Lower lobe of right lung (tissue), 2 donors: ENCODE data around the gene GOLGA3. TPM values are rescaled to one million over a fixed set of nuclear protein-coding genes. Genes with fewer than 3 reads are reported as not detected.
"Not testable (repeated sequence)": the region's sequence is repeated elsewhere in the genome, so short reads cannot be mapped to it uniquely, and the experiment has no call there.

Experiments
- ATAC-seq, 2 donors: fragments of 200-7000 bp; cut with Tn5 transposase; one replicate each; pipeline ENCODE4 v1.9.1; 2020 to 2022; ENCODE audit warnings: mild to moderate bottlenecking in 2 of 2, moderate library complexity in 2 of 2
- DNase-seq: peaks from one replicate; pipeline ENCODE4 v3.0.0-alpha.2; 2020
- H3K27ac ChIP-seq: fragments of 200-600 bp; one replicate; pipeline ENCODE4 v1.8.0; 2022
- H3K27me3 ChIP-seq: fragments of 200-600 bp; one replicate; pipeline ENCODE4 v1.8.0; 2022; ENCODE audit warnings: low read depth
- H3K36me3 ChIP-seq: fragments of 200-600 bp; one replicate; pipeline ENCODE4 v1.8.0; 2022; ENCODE audit warnings: mild to moderate bottlenecking
- H3K4me1 ChIP-seq: fragments of 200-600 bp; one replicate; pipeline ENCODE4 v1.8.0; 2022
- H3K4me3 ChIP-seq: fragments of 200-600 bp; one replicate; pipeline ENCODE4 v1.8.0; 2022; ENCODE audit warnings: mild to moderate bottlenecking
- H3K9me3 ChIP-seq: fragments of 200-600 bp; one replicate; pipeline ENCODE4 v1.8.0; 2022
- CTCF ChIP-seq: fragments of 200-600 bp; IDR thresholded peaks from one replicate; pipeline ENCODE4 v1.8.0; 2022; ENCODE audit warnings: antibody characterized with exemption, mild to moderate bottlenecking
- intact Hi-C: fragments of 100-400 bp; cut with DNase I; formaldehyde crosslinking; loops from one replicate; pipeline ENCODE4 v1.11.0; 2022
- long read RNA-seq: library from polyadenylated mRNA; unstranded; transcript quantifications from one replicate; pipeline ENCODE4 v2.0.0, GENCODE V29; 2021
- total RNA-seq: library from RNA; stranded (reverse); fragmentation: NEBNext Ultra II Directional; extraction: Animal tissue kit (Norgen Biotek cat#: 25700); gene quantifications from one replicate; pipeline ENCODE4 v1.2.1, GENCODE V29; 2021
- donor health status: DM: no; HTN: yes; CAD: no; lungs with severe emphysema.

Gene GOLGA3
- 59.7 TPM for total RNA-seq
- long read RNA-seq, partial matches to known transcripts, result 14 of 32 reads
- long read RNA-seq, other reads (novel, unspliced or antisense), result 18 of 32 reads

GRCh38 chr12:132828706-132829534 lies at the start of gene GOLGA3:
GOLGA3 (minus strand) TSS chr12:132828869; CDS start chr12:132822128, 6,741 bp downstream.
- Histone ChIP-seq H3K4me1 (peaks cover 21% of the 10 kb centered on the region), H3K27ac (peak within 1 kb of the TSS; percentile 100), H3K27me3 (no peaks in the 10 kb centered on the region), H3K9me3 (no peaks in the 10 kb centered on the region), H3K4me3 (peak within 1 kb of the TSS; percentile 86), H3K36me3 (peaks cover 43% of the 10 kb centered on the region)
- intact Hi-C loops, result no loop called here
- peak; percentile 97 to 99 for ATAC-seq
- peak; percentile 97 for DNase-seq
- no peak for TF ChIP-seq CTCF

- intact Hi-C loops, H3K4me1 ChIP-seq, H3K4me3 ChIP-seq, H3K27me3 ChIP-seq, H3K27ac ChIP-seq, ATAC-seq, H3K9me3 ChIP-seq, DNase-seq: not testable (repeated sequence)
- peaks cover 95% of the 10 kb centered on the region for H3K36me3 ChIP-seq
Observed at GRCh38 chr12:132874620-132875019, 46.0 kb upstream of the GOLGA3 start.

GRCh38 chr12:132874175-132874574 lies 45.5 kb upstream of the GOLGA3 start:
- H3K9me3 ChIP-seq, result no peaks in the 10 kb centered on the region
- H3K27ac ChIP-seq, result no peak overlapping the region
- no peak for DNase-seq
- H3K4me3 ChIP-seq, result no peak overlapping the region
- no peaks in the 10 kb centered on the region for H3K27me3 ChIP-seq
- TF ChIP-seq CTCF, result no peak
- H3K4me1 ChIP-seq, result no peaks in the 10 kb centered on the region
- H3K36me3 ChIP-seq, result peaks cover 95% of the 10 kb centered on the region
- intact Hi-C loops, result no loop called here
- ATAC-seq, result no peak

- Histone ChIP-seq H3K4me1 (no peaks in the 10 kb centered on the region), H3K36me3 (peaks cover 92% of the 10 kb centered on the region), H3K27me3 (no peaks in the 10 kb centered on the region), H3K4me3 (no peak overlapping the region), H3K27ac (no peak overlapping the region), H3K9me3 (no peaks in the 10 kb centered on the region)
- intact Hi-C loops, result no loop called here
- ATAC-seq (no peak), DNase-seq (no peak)
- no peak for TF ChIP-seq CTCF
Observed at GRCh38 chr12:132873724-132874123, 45.1 kb upstream of the GOLGA3 start.

- peak in 1 of 2 donors; percentile 14 for ATAC-seq
- Histone ChIP-seq H3K36me3 (peaks cover 91% of the 10 kb centered on the region), H3K27me3 (no peaks in the 10 kb centered on the region), H3K27ac (no peak overlapping the region), H3K9me3 (no peaks in the 10 kb centered on the region), H3K4me3 (no peak overlapping the region), H3K4me1 (no peaks in the 10 kb centered on the region)
- intact Hi-C loops, result no loop called here
- no peak for TF ChIP-seq CTCF
- DNase-seq, result no peak
Observed at GRCh38 chr12:132872975-132873421, 44.3 kb upstream of the GOLGA3 start.
